Neural progenitor cell (in vitro differentiated cells): ENCODE measurements around the gene PANX1.

Experiments
- EZH2 ChIP-seq: fragments of 200-600 bp; sonication (generic); IDR thresholded peaks from 2 replicates; pipeline ENCODE4 v1.6.1; 2017; ENCODE audit warnings: antibody characterized with exemption, mild to moderate bottlenecking, moderate library complexity
- EZH2phosphoT487 ChIP-seq: fragments of 200-600 bp; sonication (generic); IDR thresholded peaks from 2 replicates; pipeline ENCODE4 v1.6.1; 2017; ENCODE audit warnings: antibody characterized with exemption
- TF ChIP-seq, protein P1 (sequence below): fragments of 200-600 bp; sonication (generic); IDR thresholded peaks from 2 replicates; pipeline ENCODE4 v1.5.1; 2017; ENCODE audit warnings: antibody characterized with exemption, mild to moderate bottlenecking

DNA sequence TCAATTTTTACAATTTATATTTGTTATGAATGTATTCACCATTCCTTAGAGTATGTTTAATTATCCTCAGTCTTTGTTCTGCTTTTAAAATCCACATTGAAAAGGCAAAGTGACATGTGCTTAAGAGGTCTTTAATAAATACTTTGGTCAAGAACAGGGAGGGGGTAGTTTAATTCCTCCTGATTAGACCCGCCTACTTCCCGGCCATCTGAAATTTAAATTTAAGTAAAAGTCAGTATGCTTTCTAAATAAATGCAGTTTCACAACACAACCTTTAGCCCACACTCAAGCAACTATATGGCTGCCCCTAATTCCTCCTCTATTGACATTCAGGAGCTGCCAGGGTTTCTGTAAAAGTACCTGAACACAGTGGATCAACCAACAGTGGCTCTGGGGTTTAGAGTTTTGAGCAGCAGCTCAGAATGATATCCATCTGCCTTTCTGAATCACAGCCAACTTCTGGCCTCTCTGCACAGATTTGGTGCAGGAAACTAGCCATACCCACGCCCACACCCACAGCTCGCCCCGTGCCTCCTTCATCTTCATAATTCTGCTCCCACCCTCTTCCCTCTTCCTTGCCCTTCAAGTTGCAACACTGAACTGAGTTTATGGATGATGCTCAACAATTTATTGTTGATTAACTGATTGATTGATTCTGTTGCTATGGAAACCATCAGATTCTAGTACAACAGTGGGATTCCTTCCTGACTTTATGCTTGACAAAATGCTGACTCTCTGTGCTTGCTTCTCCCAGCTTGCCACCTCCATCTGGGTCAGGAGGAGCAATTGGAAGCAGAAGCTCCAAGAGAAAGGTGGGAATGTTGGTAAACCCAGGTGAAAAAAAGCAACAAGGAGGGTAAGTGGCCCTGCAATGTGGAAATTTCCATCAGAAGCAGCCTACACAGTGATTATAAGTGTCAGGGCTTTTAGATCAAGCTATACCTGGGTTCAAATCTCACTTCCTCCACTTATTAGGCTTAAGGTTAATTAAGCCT lies 70.8 kb downstream of the PANX1 start:
- TF ChIP-seq, protein P1, sequence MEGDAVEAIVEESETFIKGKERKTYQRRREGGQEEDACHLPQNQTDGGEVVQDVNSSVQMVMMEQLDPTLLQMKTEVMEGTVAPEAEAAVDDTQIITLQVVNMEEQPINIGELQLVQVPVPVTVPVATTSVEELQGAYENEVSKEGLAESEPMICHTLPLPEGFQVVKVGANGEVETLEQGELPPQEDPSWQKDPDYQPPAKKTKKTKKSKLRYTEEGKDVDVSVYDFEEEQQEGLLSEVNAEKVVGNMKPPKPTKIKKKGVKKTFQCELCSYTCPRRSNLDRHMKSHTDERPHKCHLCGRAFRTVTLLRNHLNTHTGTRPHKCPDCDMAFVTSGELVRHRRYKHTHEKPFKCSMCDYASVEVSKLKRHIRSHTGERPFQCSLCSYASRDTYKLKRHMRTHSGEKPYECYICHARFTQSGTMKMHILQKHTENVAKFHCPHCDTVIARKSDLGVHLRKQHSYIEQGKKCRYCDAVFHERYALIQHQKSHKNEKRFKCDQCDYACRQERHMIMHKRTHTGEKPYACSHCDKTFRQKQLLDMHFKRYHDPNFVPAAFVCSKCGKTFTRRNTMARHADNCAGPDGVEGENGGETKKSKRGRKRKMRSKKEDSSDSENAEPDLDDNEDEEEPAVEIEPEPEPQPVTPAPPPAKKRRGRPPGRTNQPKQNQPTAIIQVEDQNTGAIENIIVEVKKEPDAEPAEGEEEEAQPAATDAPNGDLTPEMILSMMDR, result no peak
- TF ChIP-seq EZH2, result no peak
- no peak for TF ChIP-seq EZH2phosphoT487
